Hematopoietic multipotent progenitor cell treated with erythropoietin and hydrocortisone succinate and interleukin-3 and kit ligand, for 17 days (in vitro differentiated cells): ENCODE data around the gene MINDY1.

Source experiments
- DNase-seq: peaks from one replicate; pipeline ENCODE4 v3.0.0-alpha.2; 2015; ENCODE audit warnings: low spot score

The MINDY1 gene, protein sequence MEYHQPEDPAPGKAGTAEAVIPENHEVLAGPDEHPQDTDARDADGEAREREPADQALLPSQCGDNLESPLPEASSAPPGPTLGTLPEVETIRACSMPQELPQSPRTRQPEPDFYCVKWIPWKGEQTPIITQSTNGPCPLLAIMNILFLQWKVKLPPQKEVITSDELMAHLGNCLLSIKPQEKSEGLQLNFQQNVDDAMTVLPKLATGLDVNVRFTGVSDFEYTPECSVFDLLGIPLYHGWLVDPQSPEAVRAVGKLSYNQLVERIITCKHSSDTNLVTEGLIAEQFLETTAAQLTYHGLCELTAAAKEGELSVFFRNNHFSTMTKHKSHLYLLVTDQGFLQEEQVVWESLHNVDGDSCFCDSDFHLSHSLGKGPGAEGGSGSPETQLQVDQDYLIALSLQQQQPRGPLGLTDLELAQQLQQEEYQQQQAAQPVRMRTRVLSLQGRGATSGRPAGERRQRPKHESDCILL

DNA sequence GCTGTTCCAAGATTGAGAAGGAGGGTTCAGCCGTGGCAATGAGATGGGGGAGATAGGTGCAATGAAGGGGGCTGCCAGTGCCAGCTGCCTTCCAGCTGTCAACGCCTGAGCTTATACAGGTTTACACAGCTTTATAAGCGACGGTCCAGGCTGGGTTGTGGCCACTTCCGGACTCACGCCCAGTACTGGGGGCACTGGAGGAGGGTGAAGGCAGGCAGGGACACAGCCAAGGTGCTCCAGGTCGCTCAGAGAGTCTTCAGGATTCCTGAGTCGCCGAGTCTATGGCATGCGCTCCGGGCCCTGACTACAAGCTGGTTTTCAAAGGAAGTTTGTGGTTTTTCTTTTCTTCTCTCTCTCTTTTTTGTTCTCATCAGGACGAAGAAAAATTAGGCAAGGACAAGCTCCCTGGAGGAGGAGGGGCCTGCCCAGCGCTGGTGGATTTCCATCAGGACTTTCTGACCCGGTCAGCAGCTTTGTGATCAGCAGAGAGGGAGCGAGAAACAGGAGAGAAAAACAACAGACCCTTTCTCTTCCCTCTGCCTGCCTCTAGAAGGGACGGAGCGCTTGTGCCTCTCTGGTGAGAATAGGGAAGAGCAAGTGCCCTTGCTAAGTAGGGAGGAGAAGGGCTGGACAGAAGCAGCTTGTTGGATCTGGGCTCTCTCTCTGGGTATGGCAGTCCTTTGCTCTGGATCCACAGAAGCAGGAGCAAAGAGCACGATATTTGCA lies at the start of gene MINDY1:
MINDY1 (minus strand) TSS at position 576 of the 726 bp plus-strand sequence. CDS start 4,285 bp downstream, outside the sequence.
- DNase-seq: peak; percentile 84

DNA sequence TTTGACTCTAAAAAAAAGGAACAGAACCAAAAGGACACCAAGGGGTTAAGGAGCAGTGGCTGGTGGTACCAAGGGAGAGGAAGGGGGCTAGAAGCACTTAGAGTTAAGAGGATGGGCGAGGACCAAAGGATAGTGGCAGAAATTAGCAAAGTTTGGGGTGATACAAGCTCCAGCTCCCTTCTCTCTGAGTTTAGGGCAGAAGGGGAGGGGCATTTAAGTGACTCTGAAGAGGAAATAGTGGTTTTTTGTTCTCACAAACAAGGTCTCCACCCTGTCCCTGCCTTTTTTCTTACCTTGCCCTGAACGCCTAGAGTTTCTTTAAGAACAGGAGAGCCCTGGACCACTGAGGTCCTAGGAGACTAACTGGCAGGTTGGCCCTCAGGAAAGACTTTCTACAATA lies 49.4 kb upstream of the MINDY1 start:
- no peak for DNase-seq

DNA sequence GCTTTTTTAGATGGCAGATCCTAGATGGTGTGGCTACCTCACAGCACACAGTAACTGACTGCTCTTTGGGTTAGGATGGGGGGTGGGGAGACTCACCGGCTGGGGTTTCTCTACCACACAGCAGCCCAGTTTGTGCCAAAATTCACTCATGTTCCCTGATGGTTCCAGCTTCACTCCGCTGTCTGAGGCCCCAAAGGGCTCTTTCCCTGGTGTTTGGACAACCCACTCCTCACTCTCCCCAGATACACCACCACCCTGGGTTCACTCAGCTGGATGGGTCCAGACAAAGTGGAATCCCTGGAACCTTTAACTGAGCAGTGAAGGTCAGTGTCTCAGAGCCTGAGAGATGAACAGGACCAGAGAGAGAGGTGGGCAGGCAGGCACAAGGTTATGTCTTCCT lies 48.9 kb upstream of the MINDY1 start:
- DNase-seq: no peak

DNA sequence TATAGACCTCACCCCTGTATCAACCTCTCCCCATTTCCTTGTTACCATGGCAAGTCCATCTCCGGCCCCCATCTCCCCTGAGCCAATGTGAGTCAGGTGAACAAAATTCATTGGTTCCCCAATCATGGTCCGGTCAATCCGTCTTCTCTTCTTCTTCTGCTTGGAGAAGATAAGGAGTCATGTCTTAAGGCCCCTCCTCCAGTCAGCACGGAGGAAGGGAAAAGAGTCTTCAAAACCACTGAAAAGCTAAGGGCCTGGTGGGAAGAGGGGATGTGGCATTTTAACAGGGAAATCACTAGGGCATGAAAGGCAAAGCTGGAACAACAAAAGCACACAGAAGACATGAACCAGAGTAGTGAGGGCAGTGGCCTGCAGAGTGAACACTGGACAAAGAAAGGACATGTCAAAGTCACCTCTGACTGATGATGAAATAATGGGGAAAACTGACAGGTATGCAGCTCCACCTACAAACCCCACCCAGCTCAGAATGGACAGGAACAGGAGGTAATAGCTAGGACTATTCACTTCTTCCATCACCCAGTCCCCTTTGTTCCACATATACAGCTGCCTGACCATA lies 48.4 kb upstream of the MINDY1 start:
- DNase-seq: no peak

DNA sequence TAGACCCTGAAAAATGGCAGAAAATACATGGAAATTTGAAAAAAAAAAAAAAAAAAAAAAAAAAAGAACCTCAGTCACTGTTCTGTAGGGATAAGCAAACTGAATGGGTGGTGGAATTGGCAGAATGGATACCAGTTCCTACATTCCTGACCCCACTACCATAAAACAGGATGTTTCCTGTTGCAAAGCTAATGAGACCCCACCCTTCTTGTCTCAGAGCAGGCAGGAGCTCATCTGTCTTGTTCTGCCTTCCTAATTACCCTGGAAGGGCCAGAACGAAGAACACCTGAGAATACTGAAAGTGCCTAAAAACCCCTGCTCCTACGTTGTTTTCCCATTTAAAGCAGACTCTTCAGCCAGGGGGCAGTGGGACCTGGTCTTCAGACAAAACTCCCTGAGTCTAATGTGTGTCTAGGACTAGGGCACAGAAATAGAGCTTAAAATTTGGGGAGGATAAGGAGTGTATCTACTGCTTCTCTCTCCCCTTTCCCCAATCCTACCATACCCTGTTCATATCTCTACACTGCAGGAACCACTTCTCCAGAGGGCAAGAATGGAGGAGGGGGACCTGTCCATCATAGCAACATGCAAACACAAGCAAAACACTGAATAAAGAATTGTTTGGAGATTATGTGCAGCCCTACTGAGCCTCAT lies 44.8 kb upstream of the MINDY1 start:
- no peak for DNase-seq

DNA sequence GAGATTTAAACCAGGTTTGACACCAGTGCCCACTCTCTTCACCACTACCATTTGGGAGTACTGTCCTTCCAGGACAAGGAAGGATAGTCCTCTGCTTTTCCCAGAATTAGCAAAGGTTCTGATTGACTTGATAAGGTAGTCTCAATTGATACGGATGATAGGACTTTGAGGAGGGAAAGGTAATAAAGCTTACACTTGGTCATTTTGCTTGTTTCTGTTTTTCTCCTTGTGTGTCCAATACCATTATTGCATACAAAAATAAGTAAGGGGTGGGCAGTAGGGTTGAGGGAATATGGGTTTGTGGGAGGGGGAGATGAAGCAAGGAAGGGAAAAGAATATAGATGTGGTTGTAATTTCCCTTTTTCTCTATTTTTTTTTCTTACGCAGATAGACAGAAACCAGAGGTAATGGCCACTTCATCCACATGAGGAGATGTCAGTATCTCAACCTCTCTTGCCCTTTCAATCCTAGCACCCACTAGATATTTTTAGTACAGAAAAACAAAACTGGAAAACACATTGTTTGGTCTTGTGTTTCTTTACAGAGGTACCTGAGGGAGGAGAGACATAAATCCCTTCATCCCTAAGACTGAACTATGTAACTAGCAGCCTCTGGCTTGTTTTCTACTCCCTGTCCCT lies 43.5 kb upstream of the MINDY1 start:
- DNase-seq: no peak

DNA sequence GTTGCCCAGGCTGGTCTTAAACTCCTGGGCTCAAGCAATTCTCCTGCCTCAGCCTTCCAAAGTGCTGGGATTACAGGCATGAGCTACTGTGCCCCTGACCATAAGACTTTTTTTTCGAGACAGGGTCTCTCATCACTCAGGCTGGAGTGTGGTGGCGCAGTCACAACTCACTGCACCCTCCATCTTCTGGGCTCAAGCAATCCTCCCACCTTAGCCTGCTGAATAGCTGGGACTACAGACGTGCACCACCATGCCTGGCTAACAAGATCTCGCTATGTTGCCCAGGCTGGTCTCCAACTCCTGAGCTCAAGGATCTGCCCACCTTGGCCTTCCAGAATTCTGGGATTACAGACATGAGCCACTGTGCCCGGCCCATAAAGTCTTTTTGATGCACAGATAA lies 42.8 kb upstream of the MINDY1 start:
- DNase-seq: no peak

DNA sequence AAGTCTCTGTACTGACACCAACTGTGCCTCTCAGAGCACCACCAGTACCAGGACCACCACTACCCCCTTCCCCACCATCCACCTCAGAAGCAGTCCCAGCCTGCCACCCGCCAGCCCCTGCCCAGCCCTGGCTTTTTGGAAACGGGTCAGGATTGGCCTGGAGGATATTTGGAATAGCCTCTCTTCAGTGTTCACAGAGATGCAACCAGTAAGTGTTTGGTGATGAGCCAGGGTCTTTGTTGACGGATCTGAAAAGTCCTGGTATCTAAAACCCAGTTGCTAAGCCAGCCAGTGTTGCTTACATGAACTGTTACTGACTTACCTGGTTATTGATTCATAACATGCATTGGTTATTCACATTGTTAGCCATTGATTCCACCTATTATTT lies 41.9 kb upstream of the MINDY1 start:
- no peak for DNase-seq

DNA sequence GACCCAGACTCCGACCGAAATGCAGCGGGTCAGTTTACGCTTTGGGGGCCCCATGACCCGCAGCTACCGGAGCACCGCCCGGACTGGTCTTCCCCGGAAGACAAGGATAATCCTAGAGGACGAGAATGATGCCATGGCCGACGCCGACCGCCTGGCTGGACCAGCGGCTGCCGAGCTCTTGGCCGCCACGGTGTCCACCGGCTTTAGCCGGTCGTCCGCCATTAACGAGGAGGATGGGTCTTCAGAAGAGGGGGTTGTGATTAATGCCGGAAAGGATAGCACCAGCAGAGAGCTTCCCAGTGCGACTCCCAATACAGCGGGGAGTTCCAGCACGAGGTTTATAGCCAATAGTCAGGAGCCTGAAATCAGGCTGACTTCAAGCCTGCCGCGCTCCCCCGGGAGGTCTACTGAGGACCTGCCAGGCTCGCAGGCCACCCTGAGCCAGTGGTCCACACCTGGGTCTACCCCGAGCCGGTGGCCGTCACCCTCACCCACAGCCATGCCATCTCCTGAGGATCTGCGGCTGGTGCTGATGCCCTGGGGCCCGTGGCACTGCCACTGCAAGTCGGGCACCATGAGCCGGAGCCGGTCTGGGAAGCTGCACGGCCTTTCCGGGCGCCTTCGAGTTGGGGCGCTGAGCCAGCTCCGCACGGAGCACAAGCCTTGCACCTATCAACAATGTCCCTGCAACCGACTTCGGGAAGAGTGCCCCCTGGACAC lies 41.4 kb upstream of the MINDY1 start:
- peak; percentile 55 for DNase-seq

DNA sequence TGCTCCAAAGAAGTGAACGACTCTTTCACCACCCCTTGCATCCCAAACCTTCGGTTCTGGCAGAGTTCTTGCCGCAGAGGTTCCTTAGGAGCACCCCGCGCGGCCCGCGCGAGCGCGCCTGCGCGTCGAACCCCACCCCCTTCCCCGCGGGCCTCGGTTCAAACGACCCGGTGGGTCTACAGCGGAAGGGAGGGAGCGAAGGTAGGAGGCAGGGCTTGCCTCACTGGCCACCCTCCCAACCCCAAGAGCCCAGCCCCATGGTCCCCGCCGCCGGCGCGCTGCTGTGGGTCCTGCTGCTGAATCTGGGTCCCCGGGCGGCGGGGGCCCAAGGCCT lies 40.9 kb upstream of the MINDY1 start, which contains the start of gene C1orf56:
C1orf56 (plus strand) TSS at position 161 of the 334 bp plus-strand sequence; CDS start at position 258, 97 bp downstream.
- no peak for DNase-seq

DNA sequence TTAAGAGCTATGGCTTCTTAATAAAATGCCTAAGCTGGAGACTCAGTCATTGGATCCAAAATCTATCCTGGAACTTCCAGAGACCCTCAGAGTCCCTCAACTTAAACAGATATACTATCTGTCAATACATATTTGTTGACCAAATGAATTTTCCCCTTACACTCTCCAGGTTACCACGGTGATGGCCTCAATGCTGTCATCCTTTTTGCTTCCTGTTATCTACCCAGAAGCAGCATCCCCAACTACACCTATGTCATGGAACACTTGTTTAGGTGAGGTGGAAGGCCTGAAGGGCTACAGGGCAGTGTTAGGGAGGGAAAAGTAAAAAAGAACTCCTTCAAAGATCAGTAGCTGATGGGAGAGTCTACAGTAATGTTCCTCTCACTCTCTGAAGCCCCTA lies 36.5 kb upstream of the MINDY1 start:
- DNase-seq: no peak

DNA sequence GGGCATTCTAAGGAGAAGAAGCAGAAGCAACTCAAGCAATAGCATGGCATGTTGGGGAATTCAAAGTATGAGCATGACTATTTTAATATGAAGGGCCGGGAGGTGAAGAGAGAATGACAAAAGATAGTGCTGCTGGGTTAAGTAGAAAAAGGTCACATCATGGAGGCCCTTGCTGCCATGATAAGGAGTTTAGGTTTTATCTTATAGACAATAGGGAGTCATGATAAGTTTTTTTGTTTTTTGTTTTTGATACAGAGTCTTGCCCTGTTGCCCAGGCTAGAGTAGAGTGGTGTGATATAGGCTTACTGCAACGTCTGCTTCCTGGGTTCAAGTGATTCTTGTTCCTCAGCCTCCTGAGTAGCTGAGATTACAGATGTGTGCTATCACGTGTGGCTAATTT lies 32.8 kb upstream of the MINDY1 start:
- DNase-seq: no peak

DNA sequence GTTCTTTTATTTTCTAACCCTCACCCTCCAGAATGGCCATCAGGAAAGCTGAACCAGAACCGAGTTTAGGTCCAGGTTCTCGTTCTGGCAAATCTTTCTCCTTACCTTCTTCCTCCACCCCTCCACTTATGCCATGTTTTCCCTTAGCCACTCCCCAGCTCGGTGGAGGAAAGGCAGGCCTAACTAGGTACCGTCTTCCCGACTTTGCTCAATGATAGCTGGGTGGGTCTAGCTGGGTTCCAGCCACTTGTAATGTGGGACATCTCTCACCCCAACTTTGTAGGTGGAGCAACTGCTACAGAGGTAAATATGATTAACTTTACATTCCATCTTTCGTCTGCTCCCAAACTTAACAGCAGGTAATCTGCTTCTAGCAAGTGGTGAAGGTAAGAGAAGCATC lies 30.3 kb upstream of the MINDY1 start:
- no peak for DNase-seq

DNA sequence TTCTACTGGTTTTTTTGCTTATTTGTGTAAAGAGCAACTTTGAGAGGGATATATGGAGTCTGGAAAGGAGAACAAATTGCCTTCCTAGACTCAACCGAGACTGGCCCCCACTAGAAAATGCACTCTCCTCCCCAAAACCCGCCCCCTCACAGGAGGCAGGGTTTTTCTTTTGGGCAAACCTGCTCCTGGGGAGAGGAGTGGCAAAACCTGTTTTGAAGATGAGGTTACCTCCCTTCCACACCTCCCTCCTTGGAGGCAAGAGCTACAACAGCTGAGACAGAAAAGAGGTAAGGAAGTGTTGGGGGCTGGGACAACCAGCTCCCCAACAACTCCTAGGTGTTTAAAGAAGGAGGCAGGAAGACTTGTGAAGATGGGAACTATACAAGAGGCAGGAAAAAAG lies 29.7 kb upstream of the MINDY1 start, which contains the start of gene BNIPL:
BNIPL (plus strand) TSS at position 231 of the 400 bp plus-strand sequence; CDS start at position 371, 140 bp downstream.
- no peak for DNase-seq

DNA sequence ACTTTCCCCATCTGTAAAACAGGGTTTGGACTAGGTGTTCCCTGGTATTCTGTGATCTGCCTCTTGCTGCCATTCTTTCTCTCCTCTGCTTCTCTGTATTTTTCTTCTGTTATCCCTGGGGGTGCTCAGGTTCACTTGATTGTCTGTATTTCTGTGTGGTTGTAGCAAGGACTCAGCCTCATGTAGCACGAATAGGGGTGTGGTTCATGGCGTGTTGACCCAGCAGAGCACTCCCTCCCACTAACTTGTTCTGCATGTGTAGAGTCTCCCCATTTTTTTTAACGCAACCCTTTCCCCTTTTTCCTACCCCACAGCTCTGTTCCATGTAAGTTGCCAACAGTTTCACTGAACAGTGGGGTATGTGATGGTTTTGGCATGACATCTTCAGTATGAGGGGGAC lies 28.5 kb upstream of the MINDY1 start:
- no peak for DNase-seq

DNA sequence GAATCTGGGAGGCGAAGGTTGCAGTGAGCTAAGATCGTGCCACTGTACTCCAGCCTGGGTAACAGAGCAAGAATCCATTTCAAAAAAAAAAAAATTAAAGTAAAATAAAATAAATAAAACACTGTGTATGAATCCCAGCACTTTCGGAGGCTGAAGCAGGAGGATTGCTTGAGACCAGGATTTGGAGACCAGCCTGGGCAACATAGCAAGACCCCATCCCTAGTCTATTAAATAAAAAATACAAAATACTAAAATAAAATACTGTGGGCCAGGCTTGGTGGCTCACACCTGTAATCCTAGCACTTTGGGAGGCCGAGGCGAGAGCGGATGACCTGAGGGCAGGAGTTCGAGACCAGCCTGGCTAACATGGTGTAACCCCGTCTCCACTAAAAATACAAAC lies 25.5 kb upstream of the MINDY1 start:
- DNase-seq: no peak

DNA sequence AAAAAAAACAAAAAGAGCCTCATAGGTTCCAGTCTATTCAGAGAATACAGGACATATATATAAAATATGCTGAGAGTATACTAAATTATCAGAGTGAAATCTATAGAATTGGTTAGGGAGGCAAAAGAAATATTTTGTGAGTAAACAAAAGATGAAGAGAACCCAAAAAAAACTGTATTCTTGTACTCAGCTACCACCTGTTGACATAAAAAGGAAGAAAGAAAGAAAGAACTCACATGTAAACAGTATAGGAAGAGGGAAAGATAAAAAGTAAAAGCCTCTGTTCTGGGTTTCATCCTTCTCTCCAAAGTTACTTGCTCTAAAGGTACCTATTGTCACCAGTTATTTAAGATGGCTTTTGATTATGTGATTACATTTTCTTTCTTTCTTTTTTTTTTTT lies 19.8 kb upstream of the MINDY1 start:
- DNase-seq: no peak

DNA sequence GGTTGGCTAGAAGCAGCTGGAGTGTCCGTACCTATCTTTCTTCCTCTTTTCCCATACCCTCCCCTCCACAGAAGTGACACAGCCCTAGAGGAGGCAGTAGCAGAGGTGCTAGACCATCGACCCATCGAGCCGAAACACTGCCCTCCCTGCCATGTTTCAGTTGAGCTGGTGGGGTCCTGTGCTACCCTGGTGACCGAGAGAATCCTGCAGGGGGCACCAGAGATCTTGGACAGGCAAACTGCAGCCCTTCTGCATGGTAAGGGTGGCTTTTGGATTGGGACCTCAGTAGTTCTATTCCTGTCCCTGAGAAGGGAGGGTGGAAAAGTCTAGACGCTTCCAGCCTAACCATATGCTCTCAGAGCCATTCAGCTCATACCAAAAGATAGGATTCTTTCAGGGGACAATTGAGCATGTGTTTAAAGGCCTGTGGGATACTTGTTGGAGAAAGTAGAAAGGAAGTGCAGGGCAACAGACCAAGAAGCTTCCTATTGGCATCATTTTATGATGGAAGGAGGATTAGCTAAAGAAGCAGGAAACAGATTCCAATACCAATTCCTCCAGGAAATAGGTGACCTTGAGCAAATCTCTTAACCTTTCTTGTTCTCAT lies 17.9 kb upstream of the MINDY1 start:
- peak; percentile 81 for DNase-seq

DNA sequence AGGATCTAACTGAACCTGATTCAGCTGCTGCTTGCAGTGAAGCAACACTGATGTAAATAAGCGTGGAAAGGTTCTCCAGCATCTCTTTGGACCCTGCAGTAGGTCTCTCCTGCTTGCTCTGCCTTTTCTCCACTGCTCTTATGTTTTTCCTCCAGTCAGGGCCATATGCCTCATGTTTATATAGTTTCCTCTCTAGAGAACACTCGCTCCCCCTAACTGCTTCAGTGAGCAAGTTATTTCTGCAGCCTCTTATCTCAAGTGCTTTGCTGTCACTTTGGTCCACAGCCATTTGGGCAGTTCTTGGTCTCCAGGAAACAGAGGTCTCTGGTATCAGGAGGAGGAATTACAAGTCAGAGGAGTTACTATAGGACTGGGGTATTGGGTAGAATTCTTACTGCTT lies 6.8 kb upstream of the MINDY1 start:
- DNase-seq: peak; percentile 63

DNA sequence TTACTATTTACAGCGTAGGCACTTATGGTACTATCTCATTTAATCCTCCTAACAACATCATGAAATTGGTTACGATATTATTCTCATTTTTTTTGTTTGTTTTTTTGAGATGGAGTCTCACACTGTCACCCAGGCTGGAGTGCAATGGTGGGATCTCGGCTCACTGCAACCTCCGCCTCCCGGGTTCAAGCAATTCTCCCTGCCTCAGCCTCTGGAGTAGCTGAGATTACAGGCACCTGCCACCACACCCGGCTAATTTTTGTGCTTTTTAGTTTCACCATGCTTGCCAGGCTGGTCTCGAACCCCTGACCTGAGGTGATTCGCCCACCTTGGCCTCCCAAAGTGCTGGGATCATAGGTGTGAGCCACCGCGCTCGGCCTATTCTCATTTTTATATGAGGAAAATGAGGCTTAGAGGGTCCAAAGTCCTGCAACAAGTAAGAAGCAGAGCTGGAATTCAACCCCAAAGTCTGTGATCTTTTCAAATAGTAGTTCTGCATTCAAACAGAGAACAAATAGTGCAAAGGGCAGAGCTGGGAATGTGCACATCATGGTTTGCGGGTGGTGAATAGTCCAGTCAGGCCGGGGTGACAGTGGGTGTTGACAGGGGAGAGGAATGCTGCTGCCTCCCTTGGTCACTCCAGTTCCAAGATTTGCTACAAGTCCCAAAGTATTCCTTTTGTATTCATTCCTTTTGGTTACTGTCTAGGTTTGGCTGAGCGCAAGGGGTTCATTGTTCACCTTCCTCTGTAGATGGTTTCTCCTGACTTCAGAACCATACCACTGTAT lies 6.2 kb upstream of the MINDY1 start:
- no peak for DNase-seq
